Activated B cell treated with CpG ODN at 0.5 μM for 24 hours (primary cell): ENCODE data around the gene SURF1. TPM values are rescaled to one million over a fixed set of nuclear protein-coding genes. Genes with fewer than 3 reads are reported as not detected.

Experiments used
- ATAC-seq: fragments of 200-7000 bp; cut with Tn5 transposase; one replicate; pipeline ENCODE4 v1.10.0; 2021; ENCODE audit warnings: low read depth, mild to moderate bottlenecking, moderate library complexity
- CTCF ChIA-PET: fragments of 350-600 bp; sonication (Branson Sonifier 250); formaldehyde crosslinking; loops from one replicate; lab custom pipeline; 2021; ENCODE audit warnings: antibody characterized with exemption; lab: Charles Lee
- POLR2A ChIA-PET: fragments of 350-600 bp; sonication (Branson Sonifier 250); formaldehyde crosslinking; loops from one replicate; lab custom pipeline; 2021; ENCODE audit warnings: antibody characterized with exemption; lab: Charles Lee
- DNase-seq: peaks from one replicate; pipeline ENCODE4 v3.0.0; 2022
- H3K27ac Mint-ChIP-seq: one replicate; pipeline ENCODE4 v1.8.0; 2020; ENCODE audit warnings: mixed read lengths
- H3K27me3 Mint-ChIP-seq: one replicate; pipeline ENCODE4 v1.8.0; 2021; ENCODE audit warnings: mixed read lengths
- H3K36me3 Mint-ChIP-seq: one replicate; pipeline ENCODE4 v1.8.0; 2021; ENCODE audit warnings: low read depth, mixed read lengths
- H3K4me1 Mint-ChIP-seq: one replicate; pipeline ENCODE4 v1.8.0; 2021; ENCODE audit warnings: mixed read lengths
- H3K4me3 Mint-ChIP-seq: one replicate; pipeline ENCODE4 v1.8.0; 2020; ENCODE audit warnings: mild to moderate bottlenecking, mixed read lengths
- H3K9me3 Mint-ChIP-seq: one replicate; pipeline ENCODE4 v1.8.0; 2020; ENCODE audit warnings: mixed read lengths
- CTCF ChIP-seq: fragments of 200-600 bp; IDR thresholded peaks from one replicate; pipeline ENCODE4 v1.8.0; 2022; ENCODE audit warnings: antibody characterized with exemption, mild to moderate bottlenecking
- intact Hi-C: fragments of 100-400 bp; cut with micrococcal nuclease; formaldehyde crosslinking; loops from one replicate; pipeline ENCODE4 v1.15.1; 2024
- total RNA-seq: library from RNA; stranded (reverse); gene quantifications from 2 replicates; pipeline ENCODE4 v1.2.3, GENCODE V29; 2022

Gene SURF1
- total RNA-seq, 1 donor from 2014 or later = 33.6 TPM

DNA sequence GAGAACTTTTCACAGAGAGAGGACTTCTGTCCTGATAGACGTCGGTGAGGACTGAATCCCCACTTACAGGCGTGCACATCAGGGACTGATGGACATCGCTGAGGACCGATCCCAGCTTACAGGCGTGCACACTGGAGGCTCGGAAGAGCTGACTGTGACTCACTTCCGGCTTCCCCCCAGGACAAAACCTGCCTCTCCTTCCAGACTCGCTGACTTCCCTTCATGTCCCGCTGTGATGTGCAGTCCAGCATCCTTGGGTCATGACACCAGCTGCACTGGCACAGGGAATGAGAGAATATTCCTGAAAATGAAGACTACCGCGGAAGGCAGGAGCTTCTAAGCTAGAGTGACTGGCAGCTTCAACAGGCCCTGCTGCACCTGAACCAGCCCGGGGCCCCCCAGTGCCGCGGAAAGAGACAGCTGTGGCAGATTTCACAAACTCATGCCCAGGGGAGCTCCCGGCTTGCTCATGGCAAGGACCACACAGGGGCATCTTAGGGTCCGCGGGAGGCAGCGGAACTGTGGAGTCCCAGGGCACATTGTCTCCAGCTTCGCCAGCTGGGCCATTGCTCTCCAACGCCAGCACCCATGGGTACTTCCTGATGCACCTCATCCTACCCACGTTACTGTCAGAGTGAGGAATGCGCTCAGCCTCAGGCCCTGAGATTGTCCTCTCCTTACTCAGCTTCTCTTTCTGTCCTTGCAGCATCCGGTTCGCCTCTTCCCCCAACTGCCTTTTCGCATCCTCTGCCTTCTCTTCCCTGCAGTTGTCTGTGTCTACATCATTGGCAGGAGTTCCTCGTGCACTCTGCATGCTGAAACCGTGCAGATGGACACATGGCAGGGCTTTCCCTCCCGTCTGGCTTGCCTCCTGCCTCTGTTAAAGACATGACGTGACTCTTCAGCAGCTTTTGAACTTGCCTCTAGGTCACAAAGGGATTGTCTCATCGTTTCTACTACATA is 49.8 kb downstream of the SURF1 start:
- H3K4me1 Mint-ChIP-seq = no peaks in the 10 kb centered on the region
- intact Hi-C loops = no loop called here
- no peak for TF ChIP-seq CTCF
- DNase-seq (no peak), ATAC-seq (no peak)
- H3K9me3 Mint-ChIP-seq = no peaks in the 10 kb centered on the region
- H3K27me3 Mint-ChIP-seq = peaks cover 16% of the 10 kb centered on the region
- ChIA-PET POLR2A (no interaction called here), CTCF (no interaction called here)
- H3K27ac Mint-ChIP-seq = no peak overlapping the region
- no peaks in the 10 kb centered on the region for H3K36me3 Mint-ChIP-seq
- no peak overlapping the region for H3K4me3 Mint-ChIP-seq

DNA sequence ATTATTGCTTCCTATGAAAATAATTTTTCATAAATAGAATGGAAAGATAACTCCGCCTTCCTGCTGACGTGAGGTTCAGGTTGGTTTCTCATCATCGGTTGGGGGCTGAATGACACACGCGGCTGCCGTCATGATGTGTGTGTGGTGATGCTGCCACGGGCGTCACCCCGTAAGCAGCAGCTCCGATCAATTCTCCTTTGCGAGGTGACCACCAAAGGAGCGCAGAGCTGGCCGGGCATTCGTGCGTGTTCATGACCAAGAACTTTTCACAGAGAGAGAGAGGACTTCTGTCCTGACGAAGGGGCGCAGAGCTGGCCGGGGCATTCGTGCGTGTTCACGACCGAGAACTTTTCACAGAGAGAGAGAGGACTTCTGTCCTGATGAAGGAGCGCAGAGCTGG is 50.6 kb downstream of the SURF1 start:
- no peak overlapping the region for H3K27ac Mint-ChIP-seq
- H3K9me3 Mint-ChIP-seq = no peaks in the 10 kb centered on the region
- no peak overlapping the region for H3K4me3 Mint-ChIP-seq
- H3K36me3 Mint-ChIP-seq = no peaks in the 10 kb centered on the region
- intact Hi-C loops = no loop called here
- no peaks in the 10 kb centered on the region for H3K4me1 Mint-ChIP-seq
- no peak for DNase-seq
- no peak for ATAC-seq
- CTCF ChIA-PET = no interaction called here
- POLR2A ChIA-PET = no interaction called here
- TF ChIP-seq CTCF = no peak
- peaks cover 14% of the 10 kb centered on the region for H3K27me3 Mint-ChIP-seq

DNA sequence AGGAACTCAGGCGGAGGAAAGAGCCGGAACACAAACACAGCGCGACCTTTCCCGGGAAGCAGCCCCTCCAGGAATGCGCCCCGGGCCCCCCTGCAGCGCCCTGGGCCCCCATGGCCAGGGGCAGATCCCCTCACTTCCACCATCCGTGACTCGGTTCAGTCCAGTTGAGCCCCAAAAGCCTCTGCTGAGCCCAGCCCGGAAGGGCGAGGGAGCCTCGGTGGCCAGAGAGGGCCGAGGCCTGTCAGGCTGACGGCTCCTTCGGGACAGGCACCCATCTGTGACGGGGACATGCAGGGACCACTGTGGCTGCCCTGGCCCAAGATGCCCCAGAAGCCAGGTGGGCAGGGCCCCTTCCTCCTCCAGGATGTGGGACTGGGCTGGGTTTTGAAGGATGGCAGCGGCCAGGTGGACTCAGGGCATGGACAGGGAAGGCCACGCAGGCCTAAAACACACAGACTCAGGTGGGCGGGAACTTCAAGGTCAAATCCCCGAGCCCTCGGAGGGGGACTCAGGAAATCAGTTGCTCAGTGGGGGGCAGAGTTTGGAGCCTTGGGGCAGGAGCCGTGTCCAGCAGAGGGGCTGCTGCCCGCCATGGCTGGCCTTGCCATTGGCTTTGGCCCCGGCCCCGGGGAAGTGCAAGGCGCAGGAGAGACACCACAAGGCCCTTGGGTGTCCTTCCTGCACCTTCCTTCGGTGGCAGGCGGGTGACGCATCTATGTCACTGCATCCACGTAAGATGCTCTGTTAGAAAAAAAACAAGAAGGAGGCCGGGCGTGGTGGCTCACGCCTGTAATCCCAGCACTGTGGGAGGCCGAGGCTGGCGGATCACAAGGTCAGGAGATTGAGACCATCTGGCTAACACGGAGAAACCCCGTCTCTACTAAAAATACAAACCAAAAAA is 51.6 kb downstream of the SURF1 start:
- Mint-ChIP-seq H3K4me3 (no peak overlapping the region), H3K36me3 (no peaks in the 10 kb centered on the region), H3K27ac (no peak overlapping the region), H3K9me3 (no peaks in the 10 kb centered on the region), H3K4me1 (no peaks in the 10 kb centered on the region), H3K27me3 (peaks cover 10% of the 10 kb centered on the region)
- no peak for TF ChIP-seq CTCF
- no peak for ATAC-seq
- CTCF ChIA-PET = no interaction called here
- POLR2A ChIA-PET = no interaction called here
- intact Hi-C loops = no loop called here
- no peak for DNase-seq

DNA sequence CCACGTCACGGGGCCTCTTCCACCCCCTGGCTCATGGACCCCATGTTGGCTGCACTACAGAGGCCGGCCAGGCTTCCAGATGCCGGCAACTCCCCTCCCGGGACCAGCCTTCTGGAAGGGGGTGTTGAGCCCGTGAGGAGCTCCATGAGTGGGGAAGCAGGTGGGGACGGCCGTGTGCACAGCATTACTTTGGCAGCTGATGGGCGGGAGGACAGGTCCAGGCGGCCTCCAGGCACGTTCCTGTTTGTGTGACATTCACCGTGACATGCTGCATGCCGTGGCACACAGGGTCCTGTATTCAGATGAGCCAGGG is 52.2 kb downstream of the SURF1 start:
- H3K27ac Mint-ChIP-seq = no peak overlapping the region
- no peak for TF ChIP-seq CTCF
- ChIA-PET POLR2A (no interaction called here), CTCF (no interaction called here)
- H3K9me3 Mint-ChIP-seq = no peaks in the 10 kb centered on the region
- DNase-seq (no peak), ATAC-seq (no peak)
- H3K36me3 Mint-ChIP-seq = no peaks in the 10 kb centered on the region
- no peaks in the 10 kb centered on the region for H3K4me1 Mint-ChIP-seq
- intact Hi-C loops = no loop called here
- peaks cover 5% of the 10 kb centered on the region for H3K27me3 Mint-ChIP-seq
- H3K4me3 Mint-ChIP-seq = no peak overlapping the region
